ENCODE results near the gene LAMB3.

Gene LAMB3

DNA sequence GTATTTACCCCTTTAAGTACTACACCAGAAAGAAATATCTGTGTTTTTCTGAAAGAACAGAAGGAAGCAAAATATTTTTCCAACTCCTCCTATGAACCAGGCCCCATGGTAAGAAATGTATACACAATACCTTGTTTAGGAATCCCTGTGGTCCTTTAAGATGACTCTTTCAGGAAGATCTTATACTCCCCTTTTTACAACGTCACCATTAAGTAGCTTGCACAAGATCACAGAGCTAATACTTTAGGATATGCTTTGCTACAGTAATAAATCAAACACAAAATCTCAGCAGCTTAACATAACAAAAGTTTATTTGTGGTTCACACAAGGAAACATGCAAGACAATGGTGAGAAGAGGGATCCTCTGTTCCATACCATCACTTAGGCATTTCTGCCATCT, 8.8 kb upstream of the LAMB3 start:
- no peak for DNase-seq

DNA sequence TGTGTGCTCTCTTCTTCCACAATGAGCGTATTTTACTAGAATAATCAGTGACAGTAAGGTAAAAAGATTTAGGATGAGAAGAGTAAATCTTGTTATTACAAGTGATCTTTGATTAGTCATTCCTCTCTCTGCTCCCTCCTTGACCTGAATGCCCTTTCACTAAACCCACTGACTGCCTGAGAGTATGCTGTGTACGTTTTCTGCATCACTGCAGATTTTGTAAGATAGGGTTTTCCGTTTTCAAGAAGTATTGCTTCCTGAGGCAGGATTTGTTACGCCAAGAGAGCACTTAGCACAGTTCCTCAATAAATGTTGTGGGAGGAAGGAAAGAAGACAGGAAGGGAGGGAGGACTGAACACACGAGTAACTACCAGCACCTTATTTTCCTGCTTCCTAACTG, 7.7 kb upstream of the LAMB3 start:
- DNase-seq, result no peak

DNA sequence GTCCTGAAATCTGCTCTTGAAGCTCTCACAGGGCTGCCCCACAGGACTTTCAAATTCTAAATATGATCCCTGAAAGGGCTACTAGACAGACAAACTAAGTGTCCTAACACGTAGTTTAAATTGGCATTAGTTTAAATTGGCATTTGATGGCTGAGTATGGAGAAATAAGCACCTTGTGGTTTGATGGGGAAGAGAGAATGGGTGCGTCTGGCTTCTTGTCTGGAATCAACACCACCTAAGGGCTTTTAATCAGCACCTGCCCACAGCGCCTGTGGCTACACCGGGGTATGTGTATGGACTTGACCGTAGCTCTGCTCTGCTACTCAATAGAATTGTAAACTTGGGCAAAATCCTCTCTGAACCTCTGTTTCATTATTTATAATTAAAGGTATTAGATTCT, 5.7 kb upstream of the LAMB3 start:
- DNase-seq, result no peak

DNA sequence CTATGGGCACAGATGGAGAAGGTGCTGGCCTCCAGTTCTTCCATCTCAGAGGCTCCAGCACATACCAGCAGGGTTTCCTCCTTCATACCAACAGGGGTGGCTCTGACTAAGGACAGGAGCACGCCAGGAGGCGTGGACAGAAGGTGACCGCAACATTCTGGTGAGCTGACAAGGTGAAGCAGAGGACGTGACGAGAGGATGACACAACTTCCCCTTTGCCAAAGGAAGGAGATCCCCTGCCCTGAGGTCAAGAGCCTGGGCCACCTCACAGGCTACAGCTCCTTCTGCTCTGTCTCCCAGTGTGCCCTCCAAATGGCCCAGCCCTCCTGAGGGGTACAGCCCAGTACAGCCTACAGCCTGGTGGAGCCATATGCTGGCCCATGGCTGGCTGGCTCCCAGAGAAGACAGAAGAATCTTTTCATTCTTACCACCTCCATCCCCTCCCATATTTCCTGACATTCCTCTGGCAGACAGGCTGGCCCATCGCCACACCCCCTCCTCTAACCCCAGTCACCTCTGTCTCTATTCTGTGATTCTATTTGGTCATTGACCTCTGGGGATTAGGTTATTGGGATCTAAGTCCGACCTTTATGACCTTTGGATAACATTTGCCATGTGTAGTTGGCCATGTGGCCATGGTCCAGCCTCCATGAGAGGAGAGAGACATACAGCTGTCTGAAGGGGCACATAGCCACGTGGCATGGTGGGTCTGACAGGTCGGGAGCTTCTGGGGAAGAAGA, 5.1 kb upstream of the LAMB3 start:
- no peak for DNase-seq

DNA sequence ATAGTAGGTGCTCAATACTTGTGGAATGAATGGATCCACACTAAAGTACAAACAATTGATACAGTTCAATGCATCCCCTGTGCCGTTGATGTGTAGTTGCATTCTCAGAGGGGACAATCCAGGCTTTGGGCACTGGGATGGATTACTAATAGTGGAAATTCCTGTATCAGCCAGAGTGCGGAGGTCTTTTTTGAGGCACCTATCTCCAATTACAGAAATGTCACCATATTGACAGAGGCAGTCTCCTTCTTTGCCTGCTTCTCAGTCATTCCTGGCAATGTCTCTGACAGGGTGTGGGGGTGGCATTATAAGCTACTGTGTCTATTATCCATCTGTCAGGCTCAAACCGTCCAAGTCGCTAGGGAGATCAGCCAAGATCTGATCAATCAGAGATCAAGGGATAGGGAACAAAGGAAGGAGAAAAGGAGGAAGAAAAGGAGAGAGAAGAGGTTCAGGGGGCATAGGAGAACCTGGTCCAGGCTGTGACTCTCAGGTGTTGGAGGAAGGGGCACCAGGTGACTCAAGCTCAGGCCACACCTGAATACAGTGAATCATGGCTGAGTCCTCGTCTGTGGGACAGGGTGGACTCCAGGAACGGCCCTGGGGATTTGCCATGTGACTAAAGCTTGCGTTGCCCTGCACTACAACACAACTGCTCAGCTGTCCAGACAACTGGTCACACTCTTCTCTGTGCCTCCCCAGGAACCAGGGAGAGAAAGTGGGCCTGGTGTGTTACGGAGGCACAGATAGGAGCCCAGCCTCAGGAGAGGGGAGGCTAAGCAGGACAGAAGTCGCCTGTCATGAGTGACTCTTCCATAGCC, 3.4 kb upstream of the LAMB3 start:
- no peak for DNase-seq

DNA sequence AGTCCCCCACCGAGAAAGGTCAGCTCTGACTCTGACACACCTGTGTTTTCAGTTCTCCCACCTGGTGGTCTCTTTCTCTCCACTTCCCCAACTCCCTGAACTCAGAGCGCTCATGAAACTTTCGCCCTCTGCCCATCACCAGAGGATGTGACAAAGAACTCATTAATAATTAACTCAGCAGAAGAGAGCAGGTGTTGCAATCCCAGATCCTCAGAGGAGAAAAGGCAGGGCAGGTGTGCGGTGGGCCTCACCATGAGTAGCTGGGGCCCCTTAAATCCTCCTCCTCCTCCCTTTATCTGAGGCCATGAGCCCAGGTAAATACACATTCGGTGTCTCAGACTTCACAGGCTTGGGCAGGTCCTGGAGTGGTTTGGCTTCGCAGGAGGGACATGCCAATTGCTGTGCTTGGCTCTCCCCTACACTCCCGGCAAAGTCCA, 1.7 kb upstream of the LAMB3 start:
- no peak for DNase-seq

DNA sequence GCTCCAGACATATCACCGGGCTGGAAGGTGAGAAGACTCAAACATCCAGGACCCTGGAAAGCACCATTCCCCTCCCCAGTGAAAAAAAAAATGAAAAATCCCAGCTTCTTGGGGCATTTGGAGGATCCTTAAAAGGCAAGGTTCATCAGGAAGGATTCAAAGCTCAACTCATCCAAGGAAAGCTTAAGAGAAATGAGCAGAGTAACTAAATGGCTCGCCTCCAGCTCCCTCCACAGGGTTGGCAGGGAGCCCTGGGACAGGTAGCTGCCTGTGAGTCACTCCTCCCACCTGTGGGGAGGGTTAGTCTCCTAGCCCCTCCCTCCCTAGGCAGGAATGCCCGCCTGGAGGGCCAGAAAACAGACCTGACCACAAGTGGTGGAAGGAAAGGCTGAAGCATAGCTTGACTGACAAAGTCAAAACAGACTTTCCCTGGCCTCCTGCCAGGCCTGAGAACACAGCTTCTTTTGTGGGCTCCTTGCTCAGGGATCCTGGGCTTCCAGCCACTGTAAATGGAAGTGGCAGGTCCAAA, 712 bp upstream of the LAMB3 start:
- DNase-seq, result peak; percentile 32 to 66

DNA sequence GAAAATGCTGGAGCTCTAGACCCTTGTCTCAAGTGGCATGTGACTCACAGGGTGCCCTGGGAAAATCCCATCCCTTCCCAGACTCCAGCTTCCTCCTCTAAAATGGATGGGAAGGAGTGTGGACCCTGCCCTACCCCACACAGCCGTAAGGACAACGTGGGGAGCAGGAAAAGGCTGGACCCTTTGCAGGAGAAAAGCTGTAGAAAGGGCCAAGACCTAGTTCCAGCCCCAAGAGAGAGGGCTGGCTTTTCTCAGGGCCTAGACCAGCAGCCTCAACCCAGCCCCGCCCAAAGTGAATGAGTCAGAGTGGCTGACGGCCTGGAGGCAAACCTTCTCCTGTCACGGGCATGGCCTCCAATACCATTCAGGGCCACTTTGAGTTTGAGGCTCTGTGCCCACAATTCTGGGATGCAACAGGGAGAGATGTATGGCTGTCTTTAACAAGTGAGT, 1.1 kb downstream of the LAMB3 start:
- DNase-seq, result peak; percentile 48 to 53

DNA sequence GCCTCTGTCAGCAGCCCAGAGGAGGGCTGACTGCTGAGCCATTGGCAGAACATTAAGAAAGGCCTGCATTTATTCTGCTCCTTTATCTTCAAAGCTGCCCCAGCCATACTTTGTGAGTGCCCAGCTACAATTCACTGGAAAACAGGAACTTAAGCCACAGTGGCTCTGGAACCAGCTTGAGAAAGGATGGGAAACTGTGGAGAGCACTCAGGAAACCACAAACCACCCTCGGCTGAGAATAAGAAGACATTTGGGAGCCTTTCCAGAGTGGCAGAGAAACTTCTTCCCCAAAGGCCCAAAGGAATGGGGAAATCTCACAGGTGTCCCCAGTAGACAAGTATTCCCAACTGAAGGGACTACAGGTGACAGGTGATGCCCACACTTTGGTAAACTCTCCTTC, 1.8 kb downstream of the LAMB3 start:
- DNase-seq, result no peak

DNA sequence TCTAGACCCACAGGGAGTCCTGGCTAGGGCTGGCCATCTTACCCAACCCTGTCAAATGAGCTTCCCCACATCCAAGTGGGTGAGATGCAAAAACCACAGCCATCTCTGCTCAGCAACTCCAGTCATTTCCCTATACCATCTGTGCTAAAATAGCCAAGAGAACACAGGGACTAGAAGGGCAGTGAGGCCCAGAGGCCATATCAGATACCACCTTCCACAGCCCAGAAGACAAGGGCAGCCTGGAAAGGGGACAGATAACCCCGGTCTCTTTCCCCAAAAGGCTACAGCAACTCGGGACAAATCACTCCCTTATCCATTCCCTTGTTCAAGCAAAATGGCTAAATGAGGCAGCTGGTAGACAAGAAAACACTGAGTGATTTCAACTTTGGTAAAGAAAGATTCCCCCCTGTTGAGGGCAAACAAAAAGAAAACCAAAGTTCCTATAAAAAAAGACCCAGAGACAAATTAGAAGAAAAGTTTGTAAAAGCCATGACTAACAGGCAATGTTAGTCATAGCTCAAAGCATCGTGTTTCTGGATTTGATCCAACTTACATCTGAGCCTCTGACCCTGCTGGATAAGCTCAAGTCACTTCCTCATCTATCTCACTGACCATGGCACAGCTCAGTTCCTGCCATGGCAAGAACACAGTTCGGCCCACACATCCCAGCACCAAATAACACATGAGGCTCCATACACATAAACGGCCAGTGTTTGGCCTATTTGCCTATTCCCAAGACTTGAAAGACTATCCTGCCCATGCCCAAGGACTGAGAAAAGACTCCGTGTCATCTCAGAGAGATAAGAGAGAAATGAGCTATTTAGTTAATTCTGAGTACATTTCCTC, 3.1 kb downstream of the LAMB3 start:
- no peak for DNase-seq

DNA sequence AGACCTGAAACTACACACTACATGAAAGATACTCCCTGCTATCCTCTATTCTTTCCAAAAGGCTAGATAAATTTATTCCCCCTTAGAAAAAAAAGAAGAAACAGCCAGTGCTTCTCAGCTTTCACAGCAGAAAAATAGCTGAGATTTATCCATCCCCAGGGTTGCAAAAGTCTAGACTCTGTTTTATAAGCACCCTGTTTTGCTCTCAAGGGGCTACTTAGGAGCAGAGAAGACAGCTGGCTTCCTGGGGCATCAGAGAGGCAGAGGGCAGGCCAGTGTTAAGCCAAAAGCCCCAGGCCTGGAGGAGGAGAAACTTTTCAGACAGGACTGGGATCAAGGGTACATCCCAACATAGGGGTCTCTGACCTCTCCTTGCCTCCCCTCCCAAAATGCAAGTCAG, 3.9 kb downstream of the LAMB3 start:
- no peak for DNase-seq

DNA sequence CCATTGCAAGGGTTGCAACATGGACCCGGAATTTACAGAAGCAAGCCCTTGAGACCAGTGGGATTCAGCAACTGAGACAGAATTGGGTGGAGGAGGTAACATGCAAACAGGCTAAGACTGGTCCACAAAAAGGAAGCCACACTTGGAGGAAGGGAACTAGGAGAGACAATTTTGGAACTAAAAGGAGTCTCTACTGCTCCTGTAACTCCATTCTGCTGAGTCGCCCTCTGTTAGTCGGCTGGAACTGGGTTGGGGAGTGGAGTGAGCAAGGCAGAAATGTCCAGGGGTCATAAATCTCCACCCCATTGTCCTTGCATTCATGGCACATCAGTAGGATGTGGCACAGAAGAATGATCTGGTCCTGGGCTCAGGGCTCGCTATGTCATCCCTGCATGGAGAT, 5.1 kb downstream of the LAMB3 start:
- no peak for DNase-seq

DNA sequence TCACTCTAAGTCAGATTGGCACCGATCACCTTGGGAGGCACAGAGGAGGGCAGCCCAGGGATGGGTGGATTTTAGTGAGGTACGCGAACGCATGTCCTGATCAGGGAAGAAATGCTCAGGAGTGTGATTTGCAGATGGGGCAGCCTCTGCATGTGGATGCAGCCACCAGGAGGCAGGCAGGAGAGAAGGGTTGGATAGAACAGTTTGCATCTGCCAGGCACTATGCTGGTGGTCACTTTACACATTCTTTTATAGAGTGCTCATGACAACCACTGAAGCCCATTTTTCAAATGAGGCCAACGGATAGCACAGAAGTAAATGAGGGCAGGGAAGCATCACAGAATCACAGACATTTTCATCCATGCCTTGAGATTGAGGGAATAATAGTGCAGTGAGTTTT, 5.7 kb downstream of the LAMB3 start:
- DNase-seq, result no peak

DNA sequence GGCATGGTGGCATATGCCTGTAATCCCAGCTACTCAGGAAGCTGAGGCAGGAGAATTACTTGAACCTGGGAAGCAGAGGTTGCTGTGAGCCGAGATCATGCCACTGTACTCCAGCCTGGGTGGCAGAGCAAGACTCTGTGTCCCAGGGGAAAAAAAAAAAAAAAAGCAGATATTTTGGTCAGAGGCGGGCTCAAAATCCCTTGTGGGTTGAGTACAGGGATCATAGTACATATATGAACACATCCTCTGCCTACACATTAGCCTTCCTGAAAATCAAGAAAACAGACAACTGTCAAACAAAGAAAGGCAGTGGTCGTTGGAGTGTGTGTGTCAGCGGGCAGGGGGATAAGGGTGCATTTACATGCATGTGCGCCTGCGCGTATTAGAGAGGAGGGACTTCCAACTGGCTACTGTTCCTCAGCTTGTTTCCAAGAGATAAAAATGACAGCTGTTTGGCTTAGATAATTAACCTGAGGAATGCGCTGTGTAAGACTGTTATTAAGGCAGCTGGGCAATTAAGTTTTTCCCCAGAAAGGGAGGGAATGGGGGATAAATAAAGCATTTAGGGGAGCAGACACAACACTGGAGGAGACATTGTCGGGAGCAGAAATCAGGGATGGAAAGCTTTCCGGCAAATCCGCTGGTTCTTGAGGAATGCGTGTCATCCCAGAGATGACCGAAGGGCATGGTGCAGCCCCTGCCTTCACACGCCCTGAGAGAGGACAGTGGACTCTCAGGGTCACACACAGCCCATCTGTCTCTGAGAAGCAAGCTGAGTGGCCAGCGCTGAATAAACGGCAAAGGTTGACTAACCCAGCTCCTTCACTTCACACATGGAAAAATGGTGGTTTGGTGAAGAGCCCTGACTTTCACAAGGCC, 6.4 kb downstream of the LAMB3 start:
- no peak for DNase-seq

DNA sequence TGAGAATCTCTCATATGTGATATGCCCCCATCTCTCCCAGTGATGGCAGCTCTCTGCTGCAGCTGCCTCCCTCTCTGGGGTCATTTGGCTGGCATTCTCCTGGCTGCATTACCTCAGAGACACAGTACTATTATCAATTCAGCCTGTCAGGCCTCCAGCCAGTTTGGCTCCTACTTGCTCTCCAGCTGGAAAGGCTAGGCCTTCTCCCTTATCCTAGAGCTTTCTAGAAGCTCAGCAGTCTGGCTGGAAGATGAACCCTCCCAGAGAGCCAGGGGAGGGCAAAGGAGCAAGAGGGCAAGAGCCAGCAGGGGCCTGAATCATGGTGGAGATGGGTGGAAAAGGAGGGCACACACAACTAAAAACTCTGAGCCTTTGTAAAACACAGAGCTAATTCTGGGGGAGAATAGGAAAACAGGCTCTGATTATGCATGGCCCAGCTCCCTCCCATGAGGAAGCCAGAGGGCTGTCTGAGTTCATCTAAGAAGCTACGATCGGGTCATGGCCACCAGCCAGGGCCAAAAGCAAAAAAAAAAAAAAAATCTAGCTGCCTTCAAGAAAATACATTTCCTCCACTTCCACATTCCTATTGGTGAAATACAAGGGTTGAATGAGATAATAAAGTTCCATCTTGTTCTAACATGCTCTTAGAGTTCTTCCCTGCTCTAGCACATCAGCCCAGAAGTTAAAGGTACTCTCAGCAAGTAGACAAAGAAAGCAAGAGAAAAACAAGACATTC, 8.8 kb downstream of the LAMB3 start:
- no peak for DNase-seq

DNA sequence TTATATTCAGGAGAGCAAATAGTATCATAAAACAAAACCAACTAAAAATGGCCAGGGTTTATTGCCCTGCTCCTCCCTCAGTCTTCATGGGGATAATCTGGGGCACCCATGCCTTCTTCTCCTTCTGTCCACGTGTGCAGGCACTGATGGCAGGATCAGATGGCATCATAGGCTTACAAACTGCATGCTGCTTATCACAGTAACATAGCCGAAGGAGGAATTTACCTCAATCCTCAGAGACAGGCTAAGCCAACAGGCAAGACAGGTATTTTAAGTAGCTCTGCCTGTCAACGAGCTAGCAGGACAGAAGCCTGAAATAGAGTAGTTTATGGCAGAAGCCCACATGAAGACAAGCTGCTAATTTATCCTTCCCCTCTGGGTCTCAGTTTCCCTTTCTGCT, 9.4 kb downstream of the LAMB3 start:
- DNase-seq, result no peak

DNA sequence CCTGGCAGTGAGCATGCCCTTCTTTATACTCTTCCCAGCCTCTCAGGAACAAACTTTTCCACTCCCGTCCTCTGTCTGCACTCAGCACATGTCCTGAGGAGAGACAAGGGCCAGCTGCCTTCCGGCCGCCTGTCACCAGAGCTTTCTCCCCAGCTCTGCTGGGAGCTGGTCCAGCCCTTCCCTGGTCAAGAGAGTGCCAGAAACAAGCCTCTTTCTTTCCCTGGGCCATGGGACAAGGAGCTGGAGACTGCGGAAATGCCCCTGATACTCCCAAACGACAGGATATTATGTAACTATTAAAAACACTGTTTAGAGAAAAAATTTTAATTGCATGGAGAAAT, 10.4 kb downstream of the LAMB3 start:
- DNase-seq, result no peak

DNA sequence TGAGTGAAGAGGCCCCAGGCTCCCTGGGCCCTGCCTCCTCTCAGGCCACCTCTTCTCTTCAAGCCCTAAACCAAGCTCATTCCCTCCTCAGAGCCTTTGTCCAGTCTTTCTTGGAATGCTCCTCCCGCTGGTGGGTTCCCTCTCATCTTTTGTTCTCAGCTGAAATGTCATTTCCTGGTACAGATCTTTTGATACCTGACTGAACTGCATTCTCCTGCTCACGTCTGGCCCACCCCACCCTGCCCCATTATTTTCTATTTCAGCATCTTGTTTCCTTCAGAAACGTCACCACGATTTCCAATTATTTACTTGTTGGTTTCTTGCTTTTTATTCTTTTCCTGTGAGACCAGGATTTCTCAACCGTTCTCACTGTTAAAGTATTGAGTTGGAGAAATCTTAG, 16.4 kb downstream of the LAMB3 start:
- no peak for DNase-seq

DNA sequence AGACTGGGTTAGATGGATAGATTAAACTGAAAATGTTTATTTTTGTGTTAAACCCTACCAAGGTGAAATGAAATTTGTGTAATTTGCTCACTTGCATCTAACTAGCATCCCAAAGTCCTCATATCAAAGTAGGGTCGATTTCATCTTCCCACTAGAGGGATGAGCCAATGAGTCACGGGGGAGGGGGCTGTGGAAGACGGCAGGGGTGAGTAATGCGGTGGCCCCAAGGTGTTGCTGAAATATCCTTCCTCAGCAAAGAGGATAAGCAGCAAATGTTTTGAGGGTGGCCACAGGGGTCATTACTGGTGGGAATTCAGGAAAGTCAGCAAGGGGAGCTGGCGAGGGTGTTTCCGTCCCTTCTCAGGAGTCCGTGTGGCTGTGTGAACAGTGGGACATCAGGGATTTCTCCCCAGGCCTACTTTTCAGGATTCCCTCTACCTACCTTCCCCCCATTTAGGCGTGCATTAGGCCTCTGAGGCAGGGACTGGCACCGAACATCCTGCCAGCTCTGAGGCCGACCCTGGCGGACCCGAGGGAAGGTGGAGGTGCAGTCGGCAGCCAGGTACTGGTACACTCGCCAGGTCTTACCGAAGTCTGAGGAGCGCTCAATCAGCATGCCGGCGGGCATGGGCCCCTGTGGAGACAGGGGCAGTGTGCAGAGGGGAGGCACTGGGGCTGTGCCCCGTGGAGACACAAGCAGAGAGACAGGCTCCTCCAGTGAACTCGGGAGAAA, 18.1 kb downstream of the LAMB3 start:
- no peak for DNase-seq

DNA sequence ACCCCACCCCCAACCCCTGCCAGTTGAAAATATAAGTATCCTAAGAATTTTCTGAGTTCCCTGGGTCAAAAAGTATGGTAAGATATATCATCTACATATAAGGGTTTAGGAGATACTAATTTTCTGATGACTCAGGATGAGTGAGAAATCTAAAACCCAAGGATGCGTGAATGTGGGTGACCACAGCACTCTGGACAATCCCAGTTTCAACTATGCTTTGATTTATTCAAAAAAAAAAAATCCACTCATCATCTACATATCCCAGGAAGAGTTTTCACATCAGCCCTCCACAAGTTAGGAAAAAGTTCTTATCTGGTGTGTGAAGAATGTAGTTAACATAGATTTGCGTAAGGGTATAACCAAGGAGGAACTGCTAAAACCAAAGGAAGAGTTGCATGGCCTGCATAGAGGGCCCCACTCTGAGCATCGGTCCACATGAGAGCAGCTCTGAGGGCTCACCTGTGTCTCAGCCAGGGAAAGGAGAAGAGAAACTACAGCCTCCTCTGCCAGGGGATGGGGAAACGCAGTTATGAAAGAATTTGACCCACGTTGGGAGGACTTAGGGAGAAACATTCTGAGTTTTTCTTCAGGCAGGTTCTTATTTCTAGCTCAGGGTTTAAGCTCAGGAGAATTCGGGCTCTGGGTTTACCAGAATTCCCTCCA, 18.8 kb downstream of the LAMB3 start:
- DNase-seq, result no peak

Measured in stimulated activated CD4-positive, alpha-beta T cell treated with anti-CD3 and anti-CD28 coated beads, Interleukin-4, amount 100 ng/mL, for 4 hours (primary cell).